Measurements from ENCODE around the gene GSC. TPM values are rescaled to one million over a fixed set of nuclear protein-coding genes. Genes with fewer than 3 reads are reported as not detected.

Gene GSC
- total and polyA plus RNA-seq, 2 donors from 2014 or later = not detected

- FAIRE-seq (no peak), DNase-seq (no peak)
- Histone ChIP-seq H3K9me3 (ENCODE audit: control insufficient read depth in 2 of 3, insufficient read depth in 1 of 3, low read length in 3 of 3) (no peaks in the 10 kb centered on the region), H3K4me3 (ENCODE audit: low read length in 3 of 3) (no peak overlapping the region), H3K9ac (ENCODE audit: low read length in 3 of 3) (no peak overlapping the region), H3K27ac (ENCODE audit: low read depth in 2 of 2, low read length in 2 of 2) (no peak overlapping the region), H3K4me1 (ENCODE audit: control insufficient read depth in 2 of 3, insufficient read depth in 2 of 3, low read depth in 1 of 3, low read length in 3 of 3) (no peaks in the 10 kb centered on the region), H3K36me3 (ENCODE audit: control insufficient read depth in 2 of 3, insufficient read depth in 3 of 3, low read length in 3 of 3) (no peaks in the 10 kb centered on the region), H3K27me3 (ENCODE audit: control insufficient read depth, insufficient read depth, low read length) (no peaks in the 10 kb centered on the region)
- intact Hi-C loops (cut with DNase I) = no loop called here
- no peak for TF ChIP-seq CTCF (IDR thresholded peaks at IDR 0.05; ENCODE audit: borderline replicate concordance, extremely low read depth, insufficient read depth)
Measured at GRCh38 chr14:94724993-94725392, 44.9 kb downstream of the GSC start.

GRCh38 chr14:94722397-94722796 is 47.5 kb downstream of the GSC start:
- H3K9ac ChIP-seq (ENCODE audit: low read length in 3 of 3) = no peak overlapping the region
- H3K4me1 ChIP-seq (ENCODE audit: control insufficient read depth in 2 of 3, insufficient read depth in 2 of 3, low read depth in 1 of 3, low read length in 3 of 3) = no peaks in the 10 kb centered on the region
- H3K9me3 ChIP-seq (ENCODE audit: control insufficient read depth in 2 of 3, insufficient read depth in 1 of 3, low read length in 3 of 3) = no peaks in the 10 kb centered on the region
- no peak overlapping the region for H3K27ac ChIP-seq (ENCODE audit: low read depth in 2 of 2, low read length in 2 of 2)
- intact Hi-C loops (cut with DNase I) = no loop called here
- TF ChIP-seq CTCF (IDR thresholded peaks at IDR 0.05; ENCODE audit: borderline replicate concordance, extremely low read depth, insufficient read depth) = no peak
- H3K36me3 ChIP-seq (ENCODE audit: control insufficient read depth in 2 of 3, insufficient read depth in 3 of 3, low read length in 3 of 3) = no peaks in the 10 kb centered on the region
- no peak for DNase-seq
- FAIRE-seq = no peak
- H3K4me3 ChIP-seq (ENCODE audit: low read length in 3 of 3) = no peak overlapping the region
- no peaks in the 10 kb centered on the region for H3K27me3 ChIP-seq (ENCODE audit: control insufficient read depth, insufficient read depth, low read length)

Other genes starting within 250 kb of the GSC start
- 6.1 TPM for gene SERPINA4, start 208.7 kb downstream of the GSC start, total RNA-seq
- 28.3 TPM for gene SERPINA4, start 208.7 kb downstream of the GSC start, polyA plus RNA-seq (ENCODE audit: insufficient read depth, low read depth, low replicate concordance)
- 85.1 TPM for gene SERPINA5, start 188.7 kb downstream of the GSC start, total RNA-seq
- gene SERPINA5, start 188.7 kb downstream of the GSC start, polyA plus RNA-seq (ENCODE audit: insufficient read depth, low read depth, low replicate concordance) = 522 TPM
- 1,762 TPM for gene SERPINA3, start 157.7 kb downstream of the GSC start, total RNA-seq
- 786 TPM for gene SERPINA3, start 157.7 kb downstream of the GSC start, polyA plus RNA-seq (ENCODE audit: insufficient read depth, low read depth, low replicate concordance)

All from kidney (tissue), 14 donors.